Measurements from ENCODE around the gene DHRS2.

DNA sequence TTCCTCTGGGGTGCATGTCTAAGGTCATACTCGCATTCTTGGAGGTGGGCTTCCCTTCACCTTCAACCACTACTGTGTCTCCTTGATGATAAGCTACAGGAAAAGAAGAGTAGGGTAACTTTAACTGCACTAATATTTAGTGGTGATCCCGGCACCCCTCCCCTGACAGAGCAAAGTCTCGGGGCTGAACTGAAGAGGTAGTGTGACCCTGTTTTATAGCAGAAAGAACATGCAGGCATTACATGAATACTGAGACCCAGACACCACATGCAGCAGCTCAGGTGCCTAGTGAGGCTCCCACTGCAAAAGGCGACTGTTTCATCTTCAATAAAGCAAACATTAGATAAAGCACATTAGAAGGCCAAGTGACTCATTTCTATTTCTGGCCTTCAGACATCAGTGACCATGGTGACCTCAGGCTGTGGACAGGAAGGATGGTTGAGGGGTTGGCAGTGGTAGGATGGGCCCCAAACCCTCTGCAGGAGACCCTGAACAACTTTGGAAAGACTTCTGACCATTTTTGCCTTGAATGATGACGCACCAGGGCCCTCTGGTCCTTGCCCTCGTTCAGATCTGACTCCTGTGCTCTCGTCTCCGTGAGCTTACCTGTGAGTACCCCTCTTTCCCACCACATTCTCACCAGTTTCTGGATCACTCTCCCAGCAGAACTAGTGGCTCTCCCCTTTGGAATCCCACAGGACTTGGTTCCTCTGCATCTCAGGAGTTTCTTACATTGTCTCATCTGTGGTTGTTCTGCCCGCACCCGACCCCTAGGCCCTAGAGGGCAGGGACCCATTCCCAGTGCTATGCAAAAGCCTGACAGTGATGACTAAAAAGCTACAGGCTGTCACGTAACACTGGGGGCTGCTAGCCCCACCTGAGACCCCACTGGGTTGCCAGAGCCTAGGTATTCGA lies 33.7 kb upstream of the DHRS2 start:
- TF ChIP-seq BACH2 (CRISPR knock-in tag; IDR thresholded peaks at IDR 0.05; ENCODE audit: borderline replicate concordance) (no peak), ESRRG (CRISPR knock-in tag; IDR thresholded peaks at IDR 0.05) (no peak), ZFP3 (CRISPR knock-in tag; IDR thresholded peaks at IDR 0.05) (no peak)
- TF ChIP-seq, protein P1, sequence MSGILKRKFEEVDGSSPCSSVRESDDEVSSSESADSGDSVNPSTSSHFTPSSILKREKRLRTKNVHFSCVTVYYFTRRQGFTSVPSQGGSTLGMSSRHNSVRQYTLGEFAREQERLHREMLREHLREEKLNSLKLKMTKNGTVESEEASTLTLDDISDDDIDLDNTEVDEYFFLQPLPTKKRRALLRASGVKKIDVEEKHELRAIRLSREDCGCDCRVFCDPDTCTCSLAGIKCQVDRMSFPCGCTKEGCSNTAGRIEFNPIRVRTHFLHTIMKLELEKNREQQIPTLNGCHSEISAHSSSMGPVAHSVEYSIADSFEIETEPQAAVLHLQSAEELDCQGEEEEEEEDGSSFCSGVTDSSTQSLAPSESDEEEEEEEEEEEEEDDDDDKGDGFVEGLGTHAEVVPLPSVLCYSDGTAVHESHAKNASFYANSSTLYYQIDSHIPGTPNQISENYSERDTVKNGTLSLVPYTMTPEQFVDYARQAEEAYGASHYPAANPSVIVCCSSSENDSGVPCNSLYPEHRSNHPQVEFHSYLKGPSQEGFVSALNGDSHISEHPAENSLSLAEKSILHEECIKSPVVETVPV (CRISPR knock-in tag; IDR thresholded peaks at IDR 0.05): no peak
- TF ChIP-seq, protein P2, sequence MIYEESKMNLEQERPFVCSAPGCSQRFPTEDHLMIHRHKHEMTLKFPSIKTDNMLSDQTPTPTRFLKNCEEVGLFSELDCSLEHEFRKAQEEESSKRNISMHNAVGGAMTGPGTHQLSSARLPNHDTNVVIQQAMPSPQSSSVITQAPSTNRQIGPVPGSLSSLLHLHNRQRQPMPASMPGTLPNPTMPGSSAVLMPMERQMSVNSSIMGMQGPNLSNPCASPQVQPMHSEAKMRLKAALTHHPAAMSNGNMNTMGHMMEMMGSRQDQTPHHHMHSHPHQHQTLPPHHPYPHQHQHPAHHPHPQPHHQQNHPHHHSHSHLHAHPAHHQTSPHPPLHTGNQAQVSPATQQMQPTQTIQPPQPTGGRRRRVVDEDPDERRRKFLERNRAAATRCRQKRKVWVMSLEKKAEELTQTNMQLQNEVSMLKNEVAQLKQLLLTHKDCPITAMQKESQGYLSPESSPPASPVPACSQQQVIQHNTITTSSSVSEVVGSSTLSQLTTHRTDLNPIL (CRISPR knock-in tag; IDR thresholded peaks at IDR 0.05; ENCODE audit: low read depth): no peak

Measured in SK-N-SH treated with all-trans-retinoic acid at 6 μM for 48 hours (cell line).